ENCODE results near the gene IDE. TPM values are rescaled to one million over a fixed set of nuclear protein-coding genes. Genes with fewer than 3 reads are reported as not detected.

IDE gene
- total and polyA plus RNA-seq, 10 of the 15 experiments (the other 5 are each of a cell fraction or from before 2014, with no cell fraction given): 11.6 to 54.5 (median 33.6) TPM

DNA sequence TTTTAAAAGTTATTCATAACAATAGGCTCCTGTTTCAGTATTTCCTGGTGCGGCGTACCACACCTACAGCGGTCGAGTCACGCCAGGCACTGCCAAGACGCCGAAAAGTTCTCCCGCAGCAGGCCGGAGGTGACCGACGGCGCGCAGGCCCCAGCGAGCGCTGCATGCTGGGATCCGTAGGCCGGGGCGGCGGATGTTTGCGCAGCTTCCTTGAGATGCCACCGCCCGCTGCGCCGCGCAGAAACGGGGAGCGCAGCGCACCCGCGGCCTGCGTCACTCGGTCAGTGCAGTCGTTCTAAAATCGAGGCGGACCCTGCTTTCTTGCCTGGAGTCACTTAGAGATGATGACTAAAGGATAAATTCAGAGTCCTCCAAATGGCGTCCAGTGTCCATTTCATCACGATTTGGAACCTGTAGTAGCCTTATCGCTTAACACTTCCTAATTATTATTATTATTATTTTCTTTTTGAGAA is 17.7 kb upstream of the IDE start (continued):
- TF ChIP-seq BCL3 (IDR thresholded peaks at IDR 0.05; ENCODE audit: borderline replicate concordance, insufficient read depth, low read depth, low read length, poor library complexity, severe bottlenecking) (no peak), CHD2 (IDR thresholded peaks at IDR 0.05; ENCODE audit: borderline replicate concordance, low read depth, low read length) (peak; percentile 63; the same call in 1 of the 2 replicates), ETV6 (conservative IDR thresholded peaks at IDR 0.05 in 1 of 2, IDR thresholded peaks at IDR 0.05 in 1 of 2; ENCODE audit: borderline replicate concordance in 1 of 2, low read depth in 1 of 2) (no peak), FOXK2 (IDR thresholded peaks at IDR 0.05) (no peak), IRF5 (IDR thresholded peaks at IDR 0.05; ENCODE audit: borderline replicate concordance) (peak; percentile 76), E4F1 (IDR thresholded peaks at IDR 0.05; ENCODE audit: borderline replicate concordance, partially characterized antibody) (peak; percentile 21), TAF1 (IDR thresholded peaks at IDR 0.05; ENCODE audit: borderline replicate concordance, low read depth, low read length) (peak; percentile 75), NRF1 (conservative IDR thresholded peaks at IDR 0.05; ENCODE audit: low read depth, low read length) (peak; percentile 74), TARDBP (IDR thresholded peaks at IDR 0.05; ENCODE audit: borderline replicate concordance) (peak; percentile 80; the same call in 1 of the 2 replicates), NKRF (conservative IDR thresholded peaks at IDR 0.05) (0 out of 2 replicates have a peak, but pooled peaks have one; percentile 28), EGR1 (IDR thresholded peaks at IDR 0.05; ENCODE audit: borderline replicate concordance in 1 of 2, low read depth in 2 of 2, low read length in 2 of 2) (peak in 1 of 2 experiments; percentile 35; a peak in 1 of 3 replicates), ZBED1 (IDR thresholded peaks at IDR 0.05; ENCODE audit: borderline replicate concordance) (no peak), POLR2A (IDR thresholded peaks at IDR 0.05; ENCODE audit: low read depth, low read length) (peak; percentile 89), GABPA (IDR thresholded peaks at IDR 0.05; ENCODE audit: low read depth) (peak; percentile 79; the same call in 1 of the 2 replicates), ZNF622 (IDR thresholded peaks at IDR 0.05) (no peak), SKIL (IDR thresholded peaks at IDR 0.05; ENCODE audit: low read depth, poor library complexity, severe bottlenecking) (no peak), RBBP5 (conservative IDR thresholded peaks at IDR 0.05) (no peak), RELA (IDR thresholded peaks at IDR 0.05; ENCODE audit: borderline replicate concordance, partially characterized antibody) (peak; percentile 53), IRF3 (IDR thresholded peaks at IDR 0.05) (no peak), IKZF2 (IDR thresholded peaks at IDR 0.05) (no peak)

All from GM12878 (cell line).